CD4-positive, alpha-beta T cell treated with Interferon gamma for 1 hour (primary cell): Measurements from ENCODE around the gene PCSK4.
A peak's percentile ranks its signal among the peaks of the same experiment; 100 is the strongest.
"Not testable (repeated sequence)": the region's sequence is repeated elsewhere in the genome, so short reads cannot be mapped to it uniquely, and the experiment has no call there.

Experiments used
- DNase-seq: peaks from one replicate; pipeline ENCODE4 v3.0.0-alpha.2; 2020

Gene PCSK4

GRCh38 chr19:1490311-1491113 is at the start of gene PCSK4:
Gene PCSK4, minus strand, starts transcription at chr19:1490350. Its CDS starts 4 bp downstream, at chr19:1490346.
- DNase-seq = peak; percentile 97

GRCh38 chr19:1539749-1540148 is 49.6 kb upstream of the PCSK4 start:
- not testable (repeated sequence) for DNase-seq

- DNase-seq = no peak
Measured at GRCh38 chr19:1538978-1539377, 48.8 kb upstream of the PCSK4 start.

- DNase-seq = not testable (repeated sequence)
Measured at GRCh38 chr19:1535699-1536098, 45.5 kb upstream of the PCSK4 start.

- DNase-seq = no peak
Measured at GRCh38 chr19:1534972-1535371, 44.8 kb upstream of the PCSK4 start.

GRCh38 chr19:1533510-1534150 is 43.5 kb upstream of the PCSK4 start:
- DNase-seq = no peak

- no peak for DNase-seq
Measured at GRCh38 chr19:1532003-1532402, 41.9 kb upstream of the PCSK4 start.

GRCh38 chr19:1531587-1531986 is 41.4 kb upstream of the PCSK4 start:
- DNase-seq = no peak

GRCh38 chr19:1530856-1531255 is 40.7 kb upstream of the PCSK4 start:
- DNase-seq = not testable (repeated sequence)

GRCh38 chr19:1529430-1529816 is 39.3 kb upstream of the PCSK4 start:
- DNase-seq = no peak

GRCh38 chr19:1528596-1529429 is 38.7 kb upstream of the PCSK4 start:
- no peak for DNase-seq

- no peak for DNase-seq
Measured at GRCh38 chr19:1527650-1528309, 37.6 kb upstream of the PCSK4 start.

- DNase-seq = no peak
Measured at GRCh38 chr19:1526979-1527649, 37.0 kb upstream of the PCSK4 start.

GRCh38 chr19:1526066-1526778 is 36.1 kb upstream of the PCSK4 start:
- no peak for DNase-seq

GRCh38 chr19:1525343-1525742 is 35.2 kb upstream of the PCSK4 start:
- DNase-seq = no peak

- DNase-seq = no peak
Measured at GRCh38 chr19:1524972-1525325, 34.8 kb upstream of the PCSK4 start.

- DNase-seq = no peak
Measured at GRCh38 chr19:1524287-1524971, 34.3 kb upstream of the PCSK4 start.

- no peak for DNase-seq
Measured at GRCh38 chr19:1523412-1524286, 33.5 kb upstream of the PCSK4 start, which contains the start of gene PLK5. Gene PLK5, plus strand, starts transcription at chr19:1524077. Its CDS starts 2,920 bp downstream, at chr19:1526997.

- no peak for DNase-seq
Measured at GRCh38 chr19:1522838-1523237, 32.7 kb upstream of the PCSK4 start.

- DNase-seq = no peak
Measured at GRCh38 chr19:1522061-1522460, 31.9 kb upstream of the PCSK4 start.
